GM21528 (cell line): ENCODE data around the gene ELMOD1.
A peak's percentile ranks its signal among the peaks of the same experiment; 100 is the strongest.
"Not testable (repeated sequence)": the region's sequence is repeated elsewhere in the genome, so short reads cannot be mapped to it uniquely, and the experiment has no call there.

Source experiments
- ATAC-seq: cut with Tn5 transposase; IDR thresholded peaks from one replicate; pipeline ENCODE4 v1.9.1; 2021; ENCODE audit warnings: mild to moderate bottlenecking, moderate library complexity; ENCODE audit not compliant: unreplicated experiment, low FRiP score

Gene ELMOD1

DNA sequence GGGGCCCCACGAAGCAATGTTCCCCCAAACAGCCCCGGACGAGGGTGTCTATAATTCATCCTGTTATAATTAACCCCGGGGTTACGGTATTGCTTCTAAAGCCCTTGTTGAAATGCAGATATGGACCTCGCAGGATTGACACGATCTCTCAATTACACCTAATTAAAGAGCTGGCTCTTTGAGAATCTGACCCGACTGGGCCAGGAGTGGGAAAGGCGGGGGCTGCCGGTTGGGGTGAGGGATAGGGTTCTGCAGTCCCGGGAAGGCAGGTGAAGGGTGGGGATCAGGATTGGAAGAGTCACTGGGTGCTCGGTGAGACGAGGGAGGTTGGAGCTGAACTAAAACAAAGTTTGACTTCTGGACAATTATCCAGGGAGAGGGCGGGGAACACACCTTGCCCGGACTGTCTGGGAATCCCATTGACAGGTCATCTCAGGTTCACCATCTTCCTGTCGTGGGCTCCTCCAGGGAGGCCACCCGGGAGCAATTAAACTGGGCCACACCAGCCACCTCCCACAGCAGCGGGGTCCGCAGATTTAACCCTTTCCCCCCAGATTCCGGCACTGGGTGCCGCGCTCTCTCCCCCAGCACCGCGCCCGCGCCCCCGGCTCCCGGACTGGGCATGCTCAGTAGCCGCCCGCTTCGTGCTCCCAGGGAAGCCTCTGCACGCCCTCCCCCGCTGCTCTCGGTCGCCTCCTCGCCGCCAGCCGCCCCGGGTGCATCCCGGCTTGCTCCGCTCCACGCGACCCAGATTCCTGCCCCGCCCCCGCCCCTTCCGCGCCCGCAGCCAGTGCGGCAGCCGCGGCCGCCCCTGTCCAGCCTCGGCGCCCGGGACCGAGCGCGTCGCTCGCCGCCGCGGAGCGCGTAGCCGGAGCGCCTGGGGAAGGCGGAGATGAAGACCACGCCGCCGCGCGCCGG, at the start of gene ELMOD1:
TSS of gene ELMOD1 (plus strand) at position 688 of the 918 bp plus-strand sequence. CDS start 27,043 bp downstream, outside the sequence.
- ATAC-seq: peak; percentile 61

DNA sequence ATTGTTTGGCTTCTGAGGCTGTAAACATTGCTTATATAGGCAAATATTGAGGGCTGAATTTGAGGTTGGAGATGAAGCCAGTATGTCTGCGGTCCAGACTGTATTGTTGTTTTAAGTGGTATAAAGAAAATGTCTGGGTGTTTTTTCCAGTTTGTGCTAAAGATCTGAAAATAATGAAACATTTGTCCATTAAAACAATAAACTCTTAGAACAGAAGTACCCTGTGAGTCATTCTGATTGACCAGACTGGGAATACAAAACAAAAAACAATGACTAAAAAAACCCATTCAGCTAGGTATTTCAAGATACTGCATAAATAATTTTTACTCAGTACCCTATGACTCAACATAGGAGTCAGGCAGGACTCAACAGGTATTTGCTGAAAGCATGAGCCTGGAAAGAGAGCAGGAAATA, 45.8 kb upstream of the ELMOD1 start:
- no peak for ATAC-seq

DNA sequence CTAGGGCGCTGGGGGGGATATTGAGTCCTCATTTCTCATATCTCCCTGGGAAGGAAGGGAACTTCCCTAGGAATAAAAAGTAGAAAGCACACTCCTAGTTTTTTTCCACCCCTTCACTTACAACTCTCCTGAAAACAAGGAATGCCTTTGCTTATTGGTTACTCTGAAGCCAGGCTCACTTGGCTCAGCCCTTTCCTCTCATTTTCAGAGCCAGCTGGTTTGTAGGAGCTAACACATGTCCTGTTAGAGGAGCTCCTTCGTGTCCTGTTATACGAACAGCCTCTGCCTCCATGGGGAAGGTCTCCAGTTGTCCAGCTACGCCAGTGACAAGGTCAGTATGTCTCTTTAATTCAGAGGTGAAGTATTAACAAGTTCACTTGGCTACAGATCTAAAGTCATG, 43.0 kb upstream of the ELMOD1 start:
- no peak for ATAC-seq

DNA sequence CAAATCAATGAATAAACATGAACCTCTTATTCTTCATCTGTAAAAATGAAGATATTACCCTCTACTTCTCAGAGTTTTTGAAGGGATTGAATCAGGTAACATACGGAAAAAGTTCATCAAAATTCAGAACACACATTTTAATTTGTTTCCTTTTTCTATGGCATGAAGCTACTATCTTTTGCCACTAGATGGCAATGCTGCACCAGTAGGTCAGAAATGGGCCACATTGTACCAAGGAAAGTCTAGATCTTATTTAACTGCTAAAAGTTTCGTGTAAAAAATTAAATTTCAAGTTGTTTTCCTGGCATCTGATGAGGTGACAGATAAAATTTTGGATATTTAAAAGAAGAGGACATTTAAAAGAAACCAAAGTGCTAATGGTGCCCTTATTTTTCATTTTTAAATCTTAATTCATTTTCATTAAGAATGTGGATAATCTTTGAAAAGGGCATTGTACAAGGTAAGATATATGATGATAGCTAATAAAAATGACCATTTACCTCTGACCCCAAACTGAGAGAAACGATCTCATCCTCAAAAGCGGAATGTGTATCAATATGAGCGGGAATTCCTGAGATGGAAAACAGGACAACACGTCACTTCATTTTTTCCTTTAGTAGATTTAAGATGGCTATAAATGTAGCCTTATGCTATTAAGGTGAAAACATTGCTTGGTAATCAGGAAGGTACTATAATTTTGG, 41.5 kb upstream of the ELMOD1 start:
- ATAC-seq: peak; percentile 55

DNA sequence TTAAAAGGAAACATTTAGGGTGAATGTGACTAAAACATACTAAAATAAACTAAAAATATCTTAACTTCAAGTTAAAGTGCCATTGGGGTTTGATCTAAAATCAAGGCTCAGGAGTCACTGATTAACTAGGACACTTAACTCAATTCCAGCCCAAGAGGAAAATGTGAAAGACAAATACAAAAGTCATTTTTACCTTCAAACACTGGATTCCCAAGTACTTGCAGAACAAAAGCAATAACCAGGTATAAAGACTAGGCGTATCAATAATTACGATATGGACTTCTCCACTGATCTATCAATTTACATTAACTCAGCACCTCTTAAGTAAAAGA, 41.0 kb upstream of the ELMOD1 start:
- ATAC-seq: no peak

DNA sequence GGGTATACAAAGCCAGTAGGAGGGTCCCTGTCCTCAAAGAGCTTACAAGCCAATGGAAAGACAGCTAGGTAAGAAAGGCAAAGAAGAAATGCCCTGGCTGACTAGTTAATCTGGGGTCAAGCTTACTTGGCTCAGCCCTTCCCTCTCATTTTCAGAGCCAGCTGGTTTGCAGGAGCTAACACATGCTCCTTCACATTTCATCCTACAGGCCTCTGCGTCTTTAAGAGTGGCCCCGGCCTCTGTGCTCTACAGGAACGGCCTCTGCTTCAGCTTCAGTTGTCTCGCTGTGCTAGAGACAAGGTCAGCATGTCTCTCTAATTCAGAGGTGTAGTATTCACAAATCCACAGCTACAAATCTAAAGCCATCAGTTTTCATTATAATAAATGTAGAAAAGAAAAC, 40.6 kb upstream of the ELMOD1 start:
- no peak for ATAC-seq

DNA sequence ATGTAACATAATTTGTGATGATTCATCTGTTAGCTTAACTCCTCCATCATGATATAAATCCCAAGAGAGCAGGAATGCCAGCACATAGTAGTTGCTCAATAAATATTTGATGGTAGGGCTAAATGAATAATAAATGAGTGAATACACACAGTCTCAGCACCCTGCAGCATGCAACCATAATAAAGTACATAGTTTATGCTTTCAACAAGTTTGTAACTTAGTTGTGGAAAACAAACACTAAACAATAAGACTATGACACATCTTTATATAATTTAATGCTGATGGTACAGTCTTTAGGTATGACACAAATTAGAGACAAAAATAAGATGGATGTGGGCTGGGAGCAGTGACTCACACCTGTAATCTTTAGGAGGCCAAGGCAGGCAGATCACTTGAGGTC, 29.3 kb upstream of the ELMOD1 start:
- ATAC-seq: no peak

DNA sequence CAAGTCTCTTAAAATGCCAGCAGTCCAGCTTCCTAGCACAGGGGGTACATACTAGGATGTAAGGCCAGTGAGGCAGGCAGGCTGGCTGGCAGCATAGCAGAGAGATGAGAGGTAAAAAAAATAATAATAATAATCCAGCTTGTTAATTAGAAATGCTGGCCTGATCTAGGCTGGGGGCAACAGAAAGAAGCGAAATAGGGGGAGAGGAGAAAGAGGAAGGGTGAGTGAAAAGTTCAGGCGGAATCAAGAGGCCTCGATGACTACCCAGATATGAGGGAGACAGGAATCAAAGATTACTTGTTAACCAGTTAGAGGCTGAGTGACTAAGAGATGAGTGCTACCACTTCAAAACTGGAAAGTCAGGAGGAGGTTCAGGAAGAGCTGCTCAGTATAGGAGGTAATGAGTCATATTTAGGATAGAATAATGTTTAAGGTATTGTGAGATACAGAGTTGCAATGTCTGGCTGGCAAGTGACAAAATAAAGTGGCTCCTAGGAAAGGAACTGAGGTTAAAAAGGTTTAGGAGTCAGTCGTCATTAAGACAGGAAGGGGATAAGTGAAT, 28.2 kb upstream of the ELMOD1 start:
- ATAC-seq: no peak

DNA sequence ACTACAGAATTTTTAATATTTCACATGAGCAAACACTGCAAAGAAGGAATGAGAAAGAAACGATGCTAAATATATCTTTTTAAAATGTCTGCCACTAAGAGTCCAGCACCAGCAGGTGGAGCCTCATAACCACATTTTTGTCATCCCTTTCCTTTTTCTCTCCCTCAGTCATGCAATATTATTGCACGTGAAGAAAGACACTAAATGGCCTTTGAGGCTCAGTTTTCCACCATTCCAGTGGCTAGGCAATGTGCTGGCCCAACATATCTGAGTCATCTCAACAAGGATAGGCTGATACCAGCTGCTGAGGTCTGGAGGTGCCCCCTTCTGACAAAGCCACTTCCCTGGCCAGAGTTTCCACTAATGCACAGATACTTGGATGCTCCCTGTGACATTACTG, 27.2 kb upstream of the ELMOD1 start:
- no peak for ATAC-seq

DNA sequence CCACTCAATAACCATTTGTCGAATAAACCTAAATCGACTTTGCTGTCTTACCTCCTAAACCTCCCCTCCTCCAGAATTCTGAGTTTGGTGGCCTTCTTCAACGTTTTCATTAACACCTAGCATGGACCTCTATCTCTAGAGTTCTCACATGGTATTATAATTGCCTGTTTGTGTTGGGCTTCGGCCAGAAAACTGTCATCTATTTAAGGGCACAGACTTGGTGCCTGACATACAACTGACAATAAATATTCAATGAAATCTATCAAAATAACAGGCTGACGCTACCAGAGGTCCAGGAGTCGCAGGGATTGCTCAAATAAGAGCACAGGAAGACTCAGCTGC, 26.1 kb upstream of the ELMOD1 start:
- ATAC-seq: peak; percentile 8

DNA sequence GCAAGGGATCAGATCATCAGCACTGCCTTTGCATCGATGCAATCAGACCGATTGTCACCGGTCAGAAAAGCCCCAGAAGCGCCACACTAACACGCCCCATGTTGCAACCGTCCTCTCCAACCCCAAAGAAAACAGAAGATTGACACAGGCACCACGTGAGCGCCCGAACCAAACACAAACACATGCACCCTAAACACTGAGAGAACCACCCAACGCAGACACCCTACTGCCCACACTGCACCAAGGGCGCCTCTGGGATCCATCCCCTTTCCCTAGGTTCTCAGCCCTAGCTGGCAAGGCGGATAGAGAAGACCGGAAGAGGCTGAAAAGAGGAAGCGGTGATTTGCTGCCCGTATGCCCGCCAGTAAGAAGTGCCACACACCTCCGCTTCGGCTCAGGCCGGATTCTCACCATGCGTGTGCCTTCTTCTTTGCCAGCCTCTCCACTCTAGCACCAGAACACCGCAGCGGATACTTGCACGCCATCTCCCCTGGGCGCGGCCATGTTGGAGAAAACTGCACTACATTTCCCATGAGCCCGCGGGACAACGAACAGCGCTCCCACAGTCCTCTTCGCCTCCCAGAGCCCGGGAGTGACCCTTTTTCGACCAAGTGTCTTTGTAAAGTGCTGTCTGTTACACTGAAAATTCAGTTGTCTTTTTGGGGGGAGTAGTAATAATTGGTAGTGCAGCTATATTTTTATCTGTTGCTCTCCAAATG, 25.6 kb upstream of the ELMOD1 start, which contains the start of gene ALKBH8:
TSS of gene ALKBH8 (minus strand) at position 517 of the 719 bp plus-strand sequence. CDS start 4,842 bp downstream, outside the sequence.
- ATAC-seq: peak; percentile 87

DNA sequence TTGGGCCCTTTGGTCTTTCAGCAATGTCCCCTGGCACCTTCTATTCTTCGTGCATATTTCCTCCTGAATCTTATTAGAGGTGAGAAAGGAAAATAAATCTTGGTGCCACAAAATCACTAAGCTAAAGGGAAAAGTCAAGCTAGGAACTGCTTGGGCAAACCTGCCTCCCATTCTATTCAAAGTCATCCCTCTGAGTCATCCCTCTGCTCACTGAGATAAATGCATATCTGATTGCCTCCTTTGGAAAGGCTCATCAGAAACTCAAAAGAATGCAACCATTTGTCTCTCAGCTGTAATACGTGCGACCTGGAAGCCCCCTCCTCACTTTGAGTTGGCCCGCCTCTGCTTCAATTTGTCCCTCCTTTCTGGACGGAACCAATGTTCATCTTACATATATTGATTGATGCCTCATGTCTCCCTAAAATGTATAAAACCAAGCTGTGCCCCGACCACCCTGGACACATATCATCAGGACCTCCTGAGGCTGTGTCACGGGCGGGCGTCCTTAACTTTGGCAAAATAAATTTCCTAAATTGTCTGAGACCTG, 24.9 kb upstream of the ELMOD1 start:
- not testable (repeated sequence) for ATAC-seq

DNA sequence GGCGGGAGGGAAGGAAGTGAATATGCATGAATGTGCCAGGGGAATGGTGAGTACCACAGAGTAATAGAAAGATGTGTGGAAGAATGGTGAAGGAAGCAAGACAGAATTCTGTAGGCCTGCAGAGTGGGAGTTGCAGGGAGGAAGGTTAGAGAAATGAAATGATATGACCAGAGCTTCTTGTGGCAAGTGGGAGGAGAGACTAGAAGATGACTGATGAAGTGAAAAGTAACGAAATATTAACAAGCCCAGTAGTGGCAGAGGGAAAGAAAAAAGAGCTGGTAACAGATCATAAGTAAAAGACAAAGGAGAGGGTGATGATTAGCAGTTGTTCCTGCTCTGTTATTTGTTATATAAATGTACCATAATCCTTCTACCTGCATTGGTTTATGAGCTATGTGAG, 24.4 kb upstream of the ELMOD1 start:
- no peak for ATAC-seq

DNA sequence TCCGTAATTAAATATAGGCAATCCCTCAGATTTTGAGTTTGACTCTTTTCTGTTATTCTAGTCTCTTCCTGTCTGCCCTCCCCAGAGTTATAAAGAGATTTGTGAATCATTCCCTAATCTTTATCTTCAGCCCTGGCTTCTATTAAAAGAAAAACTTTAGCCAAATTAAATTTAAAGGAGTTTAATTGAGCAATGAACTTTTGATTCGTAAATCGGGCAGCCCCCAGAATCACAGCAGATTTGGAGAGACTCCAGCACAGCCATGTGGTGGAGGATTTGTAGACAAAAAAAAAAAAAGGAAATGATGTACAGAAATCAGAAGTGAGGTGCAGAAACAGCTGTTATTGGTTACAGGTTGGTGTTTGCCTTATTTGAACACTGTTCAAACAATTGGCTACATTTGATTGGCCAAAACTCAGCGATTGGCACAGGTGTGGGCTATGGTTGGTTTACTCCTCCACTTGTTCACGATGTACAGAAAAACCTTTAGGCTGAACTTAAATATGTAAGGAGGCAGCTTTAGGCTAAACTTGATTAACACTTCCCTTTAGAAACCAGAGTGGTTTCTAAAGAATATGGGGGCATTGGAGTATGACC, 23.1 kb upstream of the ELMOD1 start:
- peak; percentile 29 for ATAC-seq

DNA sequence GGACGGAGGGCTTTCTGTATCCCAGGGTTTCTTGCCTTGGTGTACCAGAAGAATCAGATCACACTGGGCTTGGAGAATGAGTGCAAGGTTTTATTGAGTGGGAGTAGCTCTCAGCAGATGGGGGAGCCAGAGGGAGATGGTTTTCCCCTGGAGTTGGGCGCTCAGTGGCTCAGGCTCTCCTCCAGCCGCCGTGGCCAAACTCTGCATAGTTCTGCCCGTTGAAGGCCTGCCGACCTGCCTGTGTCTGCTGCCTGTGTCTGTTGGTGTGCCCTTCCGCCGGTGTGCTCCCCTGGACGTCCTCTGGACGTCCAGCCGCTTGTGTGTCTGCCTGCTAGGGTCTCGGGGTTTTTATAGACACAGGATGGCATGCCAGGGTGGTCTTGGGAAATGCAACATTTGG, 20.9 kb upstream of the ELMOD1 start:
- ATAC-seq: no peak

DNA sequence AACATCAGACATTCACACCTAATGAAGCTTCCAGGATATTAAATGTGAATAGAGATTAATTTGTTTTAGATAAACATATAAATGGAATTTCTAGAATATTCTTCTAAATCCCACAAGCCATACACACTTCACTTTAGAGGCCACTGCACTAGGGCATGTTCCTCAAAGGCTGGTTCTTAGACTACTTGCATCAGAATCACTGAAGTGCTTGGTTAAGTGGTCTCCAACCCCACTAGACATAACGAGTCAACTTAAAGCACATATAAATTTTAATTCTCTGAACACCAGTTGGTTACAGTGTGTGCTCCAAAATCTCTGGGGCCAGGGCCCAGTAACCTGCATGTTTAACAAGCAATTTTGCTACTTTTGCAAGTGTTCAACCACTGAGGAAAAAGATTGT, 17.5 kb upstream of the ELMOD1 start:
- no peak for ATAC-seq

DNA sequence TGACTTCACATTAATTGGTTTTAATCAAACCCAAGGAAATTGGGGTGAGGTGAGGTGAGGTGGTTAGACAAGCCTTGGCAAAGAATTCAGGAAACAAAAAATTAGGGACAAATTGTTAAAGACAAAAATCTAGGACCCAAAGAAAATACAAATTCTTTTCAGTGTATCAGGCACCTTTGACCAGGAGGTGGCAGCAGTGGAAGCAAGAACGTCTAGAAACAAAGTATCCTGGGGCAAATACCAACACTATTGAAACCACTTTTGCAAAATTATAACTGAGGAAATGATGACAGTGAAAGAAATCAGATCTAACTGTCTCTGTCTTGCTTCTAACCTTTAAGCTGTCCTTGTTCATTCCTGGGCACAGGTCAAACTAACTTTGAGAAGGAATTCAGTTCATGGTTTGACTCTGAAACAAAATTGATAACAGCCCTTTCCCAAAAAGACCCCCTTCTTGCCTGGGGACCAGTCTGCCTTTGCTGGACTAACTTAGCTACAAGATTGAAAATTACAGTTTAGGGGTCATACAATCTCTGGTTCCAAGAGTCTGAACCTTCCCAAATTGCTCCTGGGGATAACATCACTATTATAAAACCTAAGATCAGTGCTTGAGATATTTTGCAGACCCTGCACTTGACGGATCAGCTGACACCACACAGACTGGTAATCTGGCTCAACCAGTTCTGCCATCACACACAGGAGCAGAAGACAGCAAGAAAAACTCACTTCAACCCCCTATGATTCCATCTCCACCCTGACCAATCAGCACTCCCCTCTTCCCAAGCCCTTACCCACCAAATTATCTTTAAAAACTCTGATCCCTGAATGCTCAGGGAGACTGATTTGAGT, 14.2 kb upstream of the ELMOD1 start:
- not testable (repeated sequence) for ATAC-seq

DNA sequence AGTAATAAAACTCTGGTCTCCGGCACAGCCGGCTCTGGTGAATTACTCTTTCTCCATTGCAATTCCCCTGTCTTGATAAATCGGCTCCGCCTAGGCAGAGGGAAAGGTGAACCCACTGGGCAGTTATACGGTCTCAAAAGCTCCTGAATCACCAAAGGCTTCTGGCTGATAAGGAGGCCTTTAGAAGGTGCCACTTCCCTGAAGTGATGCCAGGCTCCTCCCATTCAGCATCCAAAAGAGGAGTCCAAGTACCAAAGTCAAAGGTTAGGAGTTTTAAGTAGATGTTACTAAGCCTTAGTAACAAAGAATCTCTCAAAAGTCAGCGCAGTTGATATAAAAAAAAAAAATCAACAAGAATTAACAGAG, 13.6 kb upstream of the ELMOD1 start:
- ATAC-seq: no peak

DNA sequence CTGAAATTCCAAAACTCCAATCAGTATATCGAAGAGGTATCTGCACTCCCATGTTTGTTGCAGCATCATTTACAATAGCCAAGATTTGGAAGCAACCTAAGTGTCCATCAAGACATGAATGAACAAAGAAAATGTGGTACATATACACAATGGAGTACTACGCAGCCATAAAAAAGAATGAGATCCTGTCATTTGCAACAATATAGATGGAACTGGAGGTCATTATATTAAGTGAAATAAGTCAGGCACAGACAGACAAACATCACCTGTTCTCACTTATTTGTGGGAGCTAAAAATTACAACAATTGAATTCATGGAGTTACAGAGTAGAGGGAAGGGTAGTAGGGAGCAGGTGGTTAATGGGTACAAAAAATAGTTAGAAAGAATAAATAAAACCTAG, 11.8 kb upstream of the ELMOD1 start:
- ATAC-seq: not testable (repeated sequence)
